Iris pigment epithelial cell (primary cell): ENCODE data around the gene DTHD1.

Experiments used
- DNase-seq: peaks from one replicate; pipeline ENCODE4 v3.0.0-alpha.2; 2011; ENCODE audit warnings: low read depth

Gene DTHD1

GRCh38 chr4:36269533-36270173, 11.8 kb upstream of the DTHD1 start:
- DNase-seq = no peak

- DNase-seq = no peak
Observed at GRCh38 chr4:36273276-36273675, 8.1 kb upstream of the DTHD1 start.

GRCh38 chr4:36274158-36274557, 7.3 kb upstream of the DTHD1 start:
- DNase-seq = peak; percentile 4

GRCh38 chr4:36277533-36277932, 3.9 kb upstream of the DTHD1 start:
- no peak for DNase-seq

- no peak for DNase-seq
Observed at GRCh38 chr4:36278789-36279188, 2.6 kb upstream of the DTHD1 start.

GRCh38 chr4:36280555-36280954, 861 bp upstream of the DTHD1 start:
- no peak for DNase-seq

GRCh38 chr4:36282503-36283030, 1.2 kb downstream of the DTHD1 start:
- no peak for DNase-seq

GRCh38 chr4:36283912-36284465, 2.6 kb downstream of the DTHD1 start:
- no peak for DNase-seq

GRCh38 chr4:36285784-36286480, 4.5 kb downstream of the DTHD1 start:
- no peak for DNase-seq

- DNase-seq = no peak
Observed at GRCh38 chr4:36286481-36286871, 5.1 kb downstream of the DTHD1 start.

- no peak for DNase-seq
Observed at GRCh38 chr4:36288731-36289426, 7.5 kb downstream of the DTHD1 start.

GRCh38 chr4:36290641-36291040, 9.2 kb downstream of the DTHD1 start:
- DNase-seq = no peak

- DNase-seq = no peak
Observed at GRCh38 chr4:36292556-36293188, 11.3 kb downstream of the DTHD1 start.

- no peak for DNase-seq
Observed at GRCh38 chr4:36301127-36301526, 19.7 kb downstream of the DTHD1 start.

- no peak for DNase-seq
Observed at GRCh38 chr4:36303426-36304137, 22.2 kb downstream of the DTHD1 start.

GRCh38 chr4:36304138-36304681, 22.8 kb downstream of the DTHD1 start:
- no peak for DNase-seq

GRCh38 chr4:36308150-36308549, 26.7 kb downstream of the DTHD1 start:
- DNase-seq = no peak

- no peak for DNase-seq
Observed at GRCh38 chr4:36310216-36310615, 28.8 kb downstream of the DTHD1 start.

- DNase-seq = no peak
Observed at GRCh38 chr4:36310793-36311192, 29.4 kb downstream of the DTHD1 start.

- no peak for DNase-seq
Observed at GRCh38 chr4:36312511-36312910, 31.1 kb downstream of the DTHD1 start.

GRCh38 chr4:36313301-36313700, 31.9 kb downstream of the DTHD1 start:
- DNase-seq = no peak
